Uterus (tissue), 2 donors: ENCODE data around the gene TPCN1.

ENCODE experiments used
- POLR2A ChIP-seq, 2 donors: fragments of 450-650 bp; IDR thresholded peaks; one replicate each; pipeline ENCODE4 v1.6.1; 2016; ENCODE audit warnings: antibody characterized with exemption in 2 of 2, mild to moderate bottlenecking in 1 of 2, moderate library complexity in 1 of 2
- TF ChIP-seq, protein P1 (sequence below), 4 experiments: fragments of 200-600 bp in 2 of 4; fragments of 450-650 bp in 2 of 4; sonication (generic) in 2 of 4; IDR thresholded peaks; one replicate each; pipeline ENCODE4 v1.5.1; 2016 to 2019; ENCODE audit warnings: antibody characterized with exemption in 4 of 4, mild to moderate bottlenecking in 2 of 4, moderate library complexity in 1 of 4

DNA sequence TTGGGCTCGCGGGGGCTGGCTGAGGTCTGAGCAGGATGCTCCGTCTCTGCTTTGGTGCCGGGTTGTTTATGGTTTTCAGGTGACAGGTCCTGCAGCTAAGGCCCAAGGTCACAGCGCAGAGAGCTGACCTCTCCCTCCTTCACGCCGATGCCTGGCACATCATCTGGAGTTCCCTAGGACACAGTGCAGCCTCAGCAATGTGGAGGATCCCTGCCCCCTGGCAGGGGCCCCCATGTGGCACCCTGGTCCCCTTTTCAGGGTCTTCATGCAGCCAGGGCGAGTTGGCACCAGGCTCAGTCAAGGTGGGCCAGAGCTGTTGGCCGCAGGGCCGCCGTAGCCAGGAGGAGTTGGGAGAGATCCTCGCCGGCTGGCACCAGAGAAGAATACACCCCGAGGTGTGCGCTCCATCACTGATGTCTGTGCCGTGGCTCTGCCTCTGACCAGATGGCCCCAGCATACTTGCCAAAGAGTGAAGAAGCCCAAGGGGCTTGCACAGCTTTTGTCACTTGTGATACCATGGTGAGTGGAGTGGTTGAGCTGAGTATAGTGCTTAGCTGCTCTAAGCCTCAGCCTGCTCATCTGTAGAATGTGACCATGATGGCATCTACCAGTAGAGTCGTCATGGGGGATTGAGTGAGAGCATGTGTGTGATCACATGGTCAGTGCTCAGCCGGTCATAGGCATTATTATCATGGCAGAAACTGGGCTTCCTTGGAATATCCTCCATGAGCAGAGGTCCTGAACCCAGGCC is 11.0 kb downstream of the TPCN1 start:
- TF ChIP-seq, protein P1, sequence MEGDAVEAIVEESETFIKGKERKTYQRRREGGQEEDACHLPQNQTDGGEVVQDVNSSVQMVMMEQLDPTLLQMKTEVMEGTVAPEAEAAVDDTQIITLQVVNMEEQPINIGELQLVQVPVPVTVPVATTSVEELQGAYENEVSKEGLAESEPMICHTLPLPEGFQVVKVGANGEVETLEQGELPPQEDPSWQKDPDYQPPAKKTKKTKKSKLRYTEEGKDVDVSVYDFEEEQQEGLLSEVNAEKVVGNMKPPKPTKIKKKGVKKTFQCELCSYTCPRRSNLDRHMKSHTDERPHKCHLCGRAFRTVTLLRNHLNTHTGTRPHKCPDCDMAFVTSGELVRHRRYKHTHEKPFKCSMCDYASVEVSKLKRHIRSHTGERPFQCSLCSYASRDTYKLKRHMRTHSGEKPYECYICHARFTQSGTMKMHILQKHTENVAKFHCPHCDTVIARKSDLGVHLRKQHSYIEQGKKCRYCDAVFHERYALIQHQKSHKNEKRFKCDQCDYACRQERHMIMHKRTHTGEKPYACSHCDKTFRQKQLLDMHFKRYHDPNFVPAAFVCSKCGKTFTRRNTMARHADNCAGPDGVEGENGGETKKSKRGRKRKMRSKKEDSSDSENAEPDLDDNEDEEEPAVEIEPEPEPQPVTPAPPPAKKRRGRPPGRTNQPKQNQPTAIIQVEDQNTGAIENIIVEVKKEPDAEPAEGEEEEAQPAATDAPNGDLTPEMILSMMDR (IDR thresholded peaks at IDR 0.05): no peak
- TF ChIP-seq POLR2A (IDR thresholded peaks at IDR 0.05): no peak
